Astrocyte (in vitro differentiated cells and primary cell): ENCODE results near the gene UQCC2. TPM values are rescaled to one million over a fixed set of nuclear protein-coding genes. Genes with fewer than 3 reads are reported as not detected.

Experiments used
- DNase-seq: peaks from one replicate; pipeline ENCODE4 v3.0.0-alpha.2; 2010; ENCODE audit warnings: low read depth
- FAIRE-seq: peaks from 2 replicates; lab custom pipeline; 2011; peaks lifted over from hg19 to GRCh38; lab: Jason Lieb, UNC
- H2AFZ ChIP-seq: 2 replicates; pipeline ENCODE4 v1.6.0; 2012; ENCODE audit warnings: low read depth, low read length, inconsistent platforms
- H3K27ac ChIP-seq: 2 replicates; pipeline ENCODE4 v1.5.1; 2011; ENCODE audit warnings: low read depth, low read length, inconsistent platforms
- H3K27me3 ChIP-seq: 2 replicates; pipeline ENCODE4 v1.6.0; 2011; ENCODE audit warnings: low read length, inconsistent platforms; ENCODE audit not compliant: insufficient read depth
- H3K36me3 ChIP-seq: 2 replicates; pipeline ENCODE4 v1.5.1; 2011; ENCODE audit warnings: low read length, inconsistent platforms; ENCODE audit not compliant: insufficient read depth
- H3K4me1 ChIP-seq: 2 replicates; pipeline ENCODE4 v1.5.1; 2011; ENCODE audit warnings: low read length, inconsistent platforms; ENCODE audit not compliant: insufficient read depth
- H3K4me2 ChIP-seq: 2 replicates; pipeline ENCODE4 v1.6.0; 2012; ENCODE audit warnings: low read length, inconsistent platforms
- H3K4me3 ChIP-seq: 2 replicates; pipeline ENCODE4 v1.5.1; 2011; ENCODE audit warnings: low read depth, mild to moderate bottlenecking, low read length, inconsistent platforms; ENCODE audit not compliant: insufficient read depth
- H3K79me2 ChIP-seq: 2 replicates; pipeline ENCODE4 v1.6.0; 2012; ENCODE audit warnings: mild to moderate bottlenecking, low read length, inconsistent platforms; ENCODE audit not compliant: insufficient read depth
- H3K9ac ChIP-seq: 2 replicates; pipeline ENCODE4 v1.6.0; 2012; ENCODE audit warnings: mild to moderate bottlenecking, low read length, inconsistent platforms
- H3K9me3 ChIP-seq: 2 replicates; pipeline ENCODE4 v1.5.1; 2012; ENCODE audit warnings: low read depth, mild to moderate bottlenecking, low read length, inconsistent platforms; ENCODE audit not compliant: insufficient read depth
- H4K20me1 ChIP-seq: 2 replicates; pipeline ENCODE4 v1.6.0; 2012; ENCODE audit warnings: low read length, inconsistent platforms; ENCODE audit not compliant: insufficient read depth
- H3K27ac Mint-ChIP-seq: one replicate; pipeline ENCODE4 v1.8.0; 2021; ENCODE audit warnings: mild to moderate bottlenecking, mixed read lengths; ENCODE audit not compliant: unreplicated experiment
- H3K27me3 Mint-ChIP-seq: one replicate; pipeline ENCODE4 v1.8.0; 2021; ENCODE audit warnings: low read depth, mixed read lengths; ENCODE audit not compliant: unreplicated experiment
- H3K36me3 Mint-ChIP-seq: one replicate; pipeline ENCODE4 v1.8.0; 2021; ENCODE audit warnings: low read depth, mixed read lengths; ENCODE audit not compliant: unreplicated experiment
- H3K4me1 Mint-ChIP-seq: one replicate; pipeline ENCODE4 v1.8.0; 2021; ENCODE audit warnings: low read depth, mixed read lengths; ENCODE audit not compliant: unreplicated experiment
- H3K4me3 Mint-ChIP-seq: one replicate; pipeline ENCODE4 v1.8.0; 2021; ENCODE audit warnings: mild to moderate bottlenecking, moderate library complexity, mixed read lengths; ENCODE audit not compliant: unreplicated experiment
- H3K9me3 Mint-ChIP-seq: one replicate; pipeline ENCODE4 v1.8.0; 2021; ENCODE audit warnings: mild to moderate bottlenecking, mixed read lengths; ENCODE audit not compliant: unreplicated experiment
- CTCF ChIP-seq: IDR thresholded peaks from 2 replicates; pipeline ENCODE4 v1.5.1; 2011; ENCODE audit warnings: low read depth, mild to moderate bottlenecking, inconsistent platforms, low read length, moderate library complexity; ENCODE audit not compliant: insufficient read depth
- EZH2 ChIP-seq: IDR thresholded peaks from 2 replicates; pipeline ENCODE4 v1.6.1; 2012; ENCODE audit warnings: mild to moderate bottlenecking, low read length, inconsistent platforms; ENCODE audit not compliant: insufficient read depth
- total RNA-seq: library from RNA; stranded (reverse); gene quantifications from 2 replicates; pipeline ENCODE4 v1.2.1, GENCODE V29; 2021

Gene UQCC2
- total RNA-seq, 1 donor from 2014 or later, result 70.2 TPM

DNA sequence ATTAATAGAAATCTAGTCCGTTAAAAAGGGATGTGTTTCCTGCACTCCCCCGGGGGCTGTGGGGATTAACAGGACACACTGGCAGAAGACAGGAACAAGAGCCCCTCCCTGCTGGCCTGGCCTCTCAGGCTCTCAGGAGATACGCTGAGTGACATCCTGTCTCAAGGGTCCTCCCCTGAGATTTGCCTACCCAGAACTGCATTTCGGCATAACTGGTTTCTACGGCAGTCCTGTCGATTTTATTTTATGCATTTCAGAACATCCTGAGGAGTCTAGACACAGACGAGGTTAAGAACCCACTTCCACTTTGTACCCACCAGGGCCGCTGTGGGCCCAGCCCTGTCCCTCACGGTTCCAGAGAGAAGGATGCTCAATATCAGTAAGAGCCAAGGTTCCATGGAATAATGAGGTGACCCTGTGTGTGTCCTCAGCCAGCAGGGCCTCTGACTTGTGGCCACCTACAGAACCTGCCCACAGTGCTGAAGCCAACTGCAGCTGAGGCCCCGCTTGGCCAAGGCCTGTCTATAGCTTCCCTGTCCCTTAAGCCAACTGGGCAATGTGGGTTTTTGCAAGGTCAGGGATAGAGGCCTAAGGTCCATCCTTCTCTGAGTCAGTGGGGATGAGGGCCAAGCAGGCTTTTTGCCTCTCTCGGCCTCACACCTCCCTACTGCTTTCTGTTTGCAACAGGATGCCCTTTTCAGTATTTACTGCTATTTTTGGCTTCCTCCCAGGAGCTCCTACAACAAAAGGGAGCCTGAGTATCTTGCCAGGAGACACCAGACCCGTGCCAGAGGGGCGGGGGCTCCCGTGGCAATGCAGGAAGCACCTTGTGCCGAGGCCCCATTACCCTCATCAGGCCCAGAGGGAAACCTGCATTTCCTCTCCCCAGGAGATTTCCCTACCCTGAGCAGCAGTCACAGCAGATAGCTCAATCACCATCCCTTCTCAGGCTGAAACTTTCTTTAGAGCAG, 14.7 kb downstream of the UQCC2 start:
- H2AFZ ChIP-seq, result no peak overlapping the region
- Mint-ChIP-seq H3K4me3 (no peak overlapping the region), H3K9me3 (no peaks in the 10 kb centered on the region), H3K27ac (peak overlapping the region; percentile 20), H3K27me3 (no peaks in the 10 kb centered on the region), H3K36me3 (peaks cover 6% of the 10 kb centered on the region), H3K4me1 (peaks cover 30% of the 10 kb centered on the region)
- H3K4me1 ChIP-seq, result peaks cover 47% of the 10 kb centered on the region
- H3K79me2 ChIP-seq, result no peaks in the 10 kb centered on the region
- peak; percentile 65 for DNase-seq
- no peak overlapping the region for H3K9ac ChIP-seq
- TF ChIP-seq EZH2, result no peak
- no peak for TF ChIP-seq CTCF
- H3K4me2 ChIP-seq, result peak overlapping the region; percentile 32
- peaks cover 4% of the 10 kb centered on the region for H4K20me1 ChIP-seq
- no peaks in the 10 kb centered on the region for H3K9me3 ChIP-seq
- no peaks in the 10 kb centered on the region for H3K27me3 ChIP-seq
- H3K4me3 ChIP-seq, result no peak overlapping the region
- no peaks in the 10 kb centered on the region for H3K36me3 ChIP-seq
- no peak overlapping the region for H3K27ac ChIP-seq
- no peak for FAIRE-seq

DNA sequence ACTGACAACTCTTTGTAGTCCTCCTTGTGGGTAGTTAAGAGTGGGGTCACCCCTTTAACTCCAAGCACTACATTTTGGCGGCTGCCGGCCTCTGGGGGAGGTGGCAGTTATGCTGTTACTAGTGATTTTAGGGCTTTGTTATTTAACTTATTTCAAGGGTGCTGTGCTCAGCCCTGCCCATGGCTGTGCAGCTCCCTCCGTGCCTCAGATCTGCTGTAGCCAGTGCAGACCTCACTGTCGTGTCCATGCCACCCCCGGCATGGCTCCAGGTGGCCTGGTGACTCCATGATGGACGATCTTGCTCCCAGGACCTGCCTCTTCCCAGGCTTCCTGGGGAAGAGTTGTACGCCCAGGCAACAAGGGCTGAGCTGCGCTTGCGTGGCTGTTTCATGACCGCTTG, 15.4 kb downstream of the UQCC2 start:
- FAIRE-seq, result no peak
- Histone ChIP-seq H3K9ac (no peak overlapping the region), H3K27me3 (no peaks in the 10 kb centered on the region), H3K4me1 (peaks cover 49% of the 10 kb centered on the region), H3K27ac (no peak overlapping the region), H3K4me3 (no peak overlapping the region), H3K79me2 (no peaks in the 10 kb centered on the region), H3K9me3 (no peaks in the 10 kb centered on the region), H3K4me2 (no peak overlapping the region), H2AFZ (no peak overlapping the region), H3K36me3 (no peaks in the 10 kb centered on the region), H4K20me1 (peaks cover 4% of the 10 kb centered on the region)
- DNase-seq, result no peak
- no peaks in the 10 kb centered on the region for H3K9me3 Mint-ChIP-seq
- peaks cover 26% of the 10 kb centered on the region for H3K4me1 Mint-ChIP-seq
- no peak overlapping the region for H3K4me3 Mint-ChIP-seq
- no peaks in the 10 kb centered on the region for H3K27me3 Mint-ChIP-seq
- H3K27ac Mint-ChIP-seq, result no peak overlapping the region
- no peak for TF ChIP-seq CTCF
- no peak for TF ChIP-seq EZH2
- peaks cover 8% of the 10 kb centered on the region for H3K36me3 Mint-ChIP-seq

DNA sequence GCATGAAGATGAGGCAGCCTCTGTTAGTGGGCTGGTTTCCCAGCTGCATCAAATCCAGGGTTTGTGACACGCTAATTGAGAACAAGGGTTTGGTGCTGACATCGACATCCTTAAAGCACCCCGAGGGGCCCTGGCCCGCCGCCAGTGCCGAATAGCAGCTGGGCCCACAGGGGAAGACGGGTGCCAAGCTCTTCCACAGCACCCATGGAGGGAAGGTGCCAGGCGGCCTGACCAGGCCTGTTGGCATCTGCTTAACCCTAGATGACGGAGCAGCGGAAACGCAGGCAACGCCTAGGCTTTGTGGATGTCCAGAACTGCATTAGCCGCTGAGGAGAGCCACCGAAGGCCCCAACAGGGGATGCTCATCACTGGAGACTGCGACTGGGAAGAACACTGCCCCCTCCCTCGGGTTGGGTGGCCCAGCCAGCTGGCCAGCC, 16.0 kb downstream of the UQCC2 start:
- Mint-ChIP-seq H3K36me3 (peaks cover 12% of the 10 kb centered on the region), H3K27ac (no peak overlapping the region)
- peaks cover 49% of the 10 kb centered on the region for H3K4me1 ChIP-seq

More for the DNA sequence above, 16.0 kb downstream of the UQCC2 start:
- Histone ChIP-seq H3K9me3 (no peaks in the 10 kb centered on the region), H3K4me3 (no peak overlapping the region), H3K36me3 (no peaks in the 10 kb centered on the region), H3K27ac (peak overlapping the region; percentile 58), H3K4me2 (no peak overlapping the region), H3K9ac (peak overlapping the region; percentile 69), H2AFZ (no peak overlapping the region), H3K79me2 (no peaks in the 10 kb centered on the region), H4K20me1 (peaks cover 4% of the 10 kb centered on the region), H3K27me3 (no peaks in the 10 kb centered on the region)
- Mint-ChIP-seq H3K4me1 (peaks cover 26% of the 10 kb centered on the region), H3K9me3 (no peaks in the 10 kb centered on the region), H3K27me3 (no peaks in the 10 kb centered on the region), H3K4me3 (no peak overlapping the region)
- FAIRE-seq (no peak), DNase-seq (no peak)
- no peak for TF ChIP-seq EZH2
- no peak for TF ChIP-seq CTCF
